GM18511 (cell line): ENCODE results near the gene CENPP.

ENCODE experiments used
- ATAC-seq: cut with Tn5 transposase; IDR thresholded peaks from one replicate; pipeline ENCODE4 v1.9.1; 2021; ENCODE audit warnings: mild to moderate bottlenecking, moderate library complexity; ENCODE audit not compliant: unreplicated experiment

CENPP gene

GRCh38 chr9:92414566-92414965, 88.8 kb downstream of the CENPP start:
- no peak for ATAC-seq

GRCh38 chr9:92422611-92423338, 97.0 kb downstream of the CENPP start:
- no peak for ATAC-seq

DNA sequence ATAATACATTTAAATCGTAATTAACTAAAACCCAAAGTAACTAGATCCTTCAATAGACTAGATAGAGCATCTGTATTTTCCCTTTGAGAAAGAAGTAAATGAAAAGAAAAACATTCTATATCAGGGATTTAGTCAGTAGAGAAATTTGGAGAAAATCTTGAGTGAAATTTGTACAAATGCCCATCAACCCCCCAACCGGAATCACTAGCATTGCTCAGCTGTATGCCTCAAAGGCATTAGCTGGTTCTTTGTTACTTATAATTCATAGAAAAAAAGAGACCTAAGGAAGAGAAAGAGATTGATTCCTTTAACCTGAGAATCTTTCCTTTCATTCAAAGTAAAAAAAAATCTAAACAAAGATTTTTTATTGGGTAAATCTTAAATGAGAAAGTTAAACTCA, 97.9 kb downstream of the CENPP start:
- no peak for ATAC-seq

DNA sequence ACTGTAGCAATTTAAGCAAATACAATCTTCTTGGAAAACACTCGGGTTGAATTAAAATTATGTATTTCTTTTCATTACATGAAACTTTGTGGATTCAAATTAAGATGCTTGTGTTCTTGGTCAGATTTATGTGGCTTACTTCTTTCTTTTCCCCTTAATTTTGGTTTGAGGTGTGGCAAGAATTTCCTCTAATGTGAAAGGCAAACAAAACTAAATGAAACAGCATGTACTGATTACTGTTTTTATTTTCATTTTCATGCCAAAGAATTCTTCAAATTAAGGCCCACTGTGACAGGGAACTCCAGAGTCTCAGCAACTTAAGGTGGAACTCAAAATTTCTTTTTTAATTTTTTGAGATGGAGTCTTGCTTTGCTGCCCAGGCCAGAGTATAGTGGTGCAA, 98.6 kb downstream of the CENPP start, which contains the start of gene OMD:
TSS of gene OMD (minus strand) at position 132 of the 400 bp plus-strand sequence. CDS start 6,913 bp downstream, outside the sequence.
- no peak for ATAC-seq

DNA sequence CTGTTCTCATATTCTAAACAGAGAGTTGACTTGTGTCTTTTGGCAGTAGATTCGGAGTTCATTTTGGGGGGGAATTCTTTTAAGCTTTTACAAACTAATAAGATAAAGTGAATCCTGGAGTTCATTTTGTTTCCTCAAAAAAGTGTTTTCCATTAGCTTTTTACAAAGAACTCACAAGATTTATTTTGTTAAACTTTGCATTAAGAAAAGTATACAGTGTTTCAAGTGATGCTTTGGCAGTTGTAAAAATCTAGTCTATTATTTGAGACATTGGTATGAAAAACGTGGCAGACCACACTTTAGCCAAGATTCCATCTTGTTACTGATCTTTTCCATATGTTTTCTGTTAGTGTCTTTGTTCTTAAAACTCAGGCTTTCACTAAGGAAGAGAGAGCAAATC, 99.7 kb downstream of the CENPP start:
- no peak for ATAC-seq

DNA sequence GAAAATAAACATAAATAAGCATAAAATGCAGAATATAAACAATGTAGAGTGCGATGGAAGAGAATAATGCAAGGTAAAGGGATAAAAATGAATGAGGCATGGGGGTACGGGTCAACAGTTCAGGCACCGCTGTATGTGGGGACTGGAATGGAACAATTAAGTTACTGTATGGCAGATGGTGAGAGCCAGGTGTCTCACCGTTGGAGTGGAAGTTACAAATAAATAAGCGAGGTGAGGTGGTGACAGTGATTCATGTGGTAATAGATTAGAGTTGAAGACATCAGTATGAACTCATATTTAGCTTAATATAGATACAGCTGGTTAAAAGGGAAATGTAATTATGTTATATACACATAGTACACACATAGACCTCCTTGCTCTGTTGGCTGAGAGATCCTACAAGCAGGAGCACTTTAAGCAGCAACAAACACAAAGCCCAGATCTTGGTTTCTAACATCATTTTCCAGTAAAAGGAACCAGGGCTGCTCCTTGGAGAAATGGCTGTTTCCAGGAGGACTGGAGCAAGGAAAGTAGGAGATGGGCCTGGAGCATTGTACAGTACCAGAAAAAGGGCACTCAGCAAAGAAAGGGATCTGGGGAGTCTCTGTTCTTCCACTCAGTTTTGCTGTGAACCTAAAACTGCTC, 100.9 kb downstream of the CENPP start:
- ATAC-seq: no peak

- no peak for ATAC-seq
Measured at GRCh38 chr9:92429836-92430235, 104.1 kb downstream of the CENPP start.

GRCh38 chr9:92432350-92432749, 106.6 kb downstream of the CENPP start:
- ATAC-seq: no peak

DNA sequence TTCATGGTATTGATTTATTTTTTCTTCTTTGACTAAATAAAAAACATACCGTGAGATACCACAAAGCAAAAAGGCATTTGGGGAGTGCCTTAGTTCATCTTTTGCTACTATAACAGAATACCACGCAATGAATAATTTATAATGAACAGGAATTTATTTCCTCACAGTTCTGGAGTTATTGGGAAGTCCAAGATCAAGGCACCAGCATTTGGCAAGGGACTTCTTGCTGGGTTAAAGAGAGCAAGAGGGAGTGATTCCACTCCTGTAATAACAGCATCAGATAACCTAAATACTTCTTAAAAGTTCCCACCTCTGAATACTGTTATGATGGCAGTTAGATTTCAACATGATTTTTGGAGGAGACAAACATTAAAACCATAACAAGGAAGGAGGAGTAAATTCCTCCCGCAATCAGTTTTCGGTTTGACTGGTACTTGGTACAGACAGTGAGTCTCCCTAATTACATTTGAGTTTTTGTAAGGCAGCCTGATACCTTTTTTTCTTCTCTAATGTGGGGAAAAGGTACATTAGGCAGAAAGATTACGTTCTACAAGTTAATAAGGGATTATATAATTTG, 107.3 kb downstream of the CENPP start:
- no peak for ATAC-seq

DNA sequence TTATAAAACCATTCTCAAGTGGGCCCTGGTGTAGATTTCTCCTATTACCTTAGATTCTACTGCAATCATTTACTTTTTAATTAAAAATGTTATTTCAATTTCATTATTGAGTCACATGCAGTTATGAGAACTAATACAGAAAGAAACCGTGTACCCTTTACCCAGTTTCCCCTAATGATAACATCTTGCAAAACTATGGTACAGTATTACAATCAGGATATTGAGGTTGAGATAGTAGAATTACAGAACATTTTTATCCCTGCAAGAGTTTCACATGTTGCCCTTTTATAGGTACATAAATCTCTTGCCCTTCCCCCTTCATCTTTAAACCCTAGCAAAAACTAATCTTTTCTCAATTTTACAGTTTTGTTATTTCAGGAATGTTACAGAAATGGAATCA, 109.5 kb downstream of the CENPP start:
- ATAC-seq: no peak

DNA sequence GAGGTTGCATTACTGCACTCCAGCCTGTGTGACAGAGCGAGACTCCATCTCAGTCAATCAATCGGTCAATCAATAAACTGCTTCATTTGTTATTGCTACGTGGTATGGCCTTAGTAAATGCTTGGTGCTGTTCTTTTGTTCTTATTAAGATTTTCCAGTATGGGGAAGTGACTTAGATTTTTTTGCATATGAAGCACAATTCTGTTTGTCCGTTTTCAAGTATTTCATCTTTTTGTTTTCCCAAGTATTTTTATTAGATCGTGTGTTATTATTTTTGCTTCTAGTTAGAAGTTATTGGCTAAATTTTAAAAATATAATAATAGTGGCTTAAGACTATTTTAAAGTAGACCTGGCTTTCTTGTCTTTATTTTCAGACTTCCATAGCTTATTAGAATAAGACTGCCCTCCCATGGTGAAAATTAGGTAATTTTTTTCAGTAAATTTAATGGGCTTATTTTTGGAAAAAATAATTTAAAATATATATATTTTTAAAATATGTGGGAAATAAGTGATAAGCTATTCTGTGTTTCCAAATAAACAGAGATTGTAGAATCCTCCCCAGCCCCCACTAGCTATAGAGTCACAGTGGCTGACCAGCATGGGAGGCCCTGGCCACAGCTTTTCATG, 113.3 kb downstream of the CENPP start:
- no peak for ATAC-seq

DNA sequence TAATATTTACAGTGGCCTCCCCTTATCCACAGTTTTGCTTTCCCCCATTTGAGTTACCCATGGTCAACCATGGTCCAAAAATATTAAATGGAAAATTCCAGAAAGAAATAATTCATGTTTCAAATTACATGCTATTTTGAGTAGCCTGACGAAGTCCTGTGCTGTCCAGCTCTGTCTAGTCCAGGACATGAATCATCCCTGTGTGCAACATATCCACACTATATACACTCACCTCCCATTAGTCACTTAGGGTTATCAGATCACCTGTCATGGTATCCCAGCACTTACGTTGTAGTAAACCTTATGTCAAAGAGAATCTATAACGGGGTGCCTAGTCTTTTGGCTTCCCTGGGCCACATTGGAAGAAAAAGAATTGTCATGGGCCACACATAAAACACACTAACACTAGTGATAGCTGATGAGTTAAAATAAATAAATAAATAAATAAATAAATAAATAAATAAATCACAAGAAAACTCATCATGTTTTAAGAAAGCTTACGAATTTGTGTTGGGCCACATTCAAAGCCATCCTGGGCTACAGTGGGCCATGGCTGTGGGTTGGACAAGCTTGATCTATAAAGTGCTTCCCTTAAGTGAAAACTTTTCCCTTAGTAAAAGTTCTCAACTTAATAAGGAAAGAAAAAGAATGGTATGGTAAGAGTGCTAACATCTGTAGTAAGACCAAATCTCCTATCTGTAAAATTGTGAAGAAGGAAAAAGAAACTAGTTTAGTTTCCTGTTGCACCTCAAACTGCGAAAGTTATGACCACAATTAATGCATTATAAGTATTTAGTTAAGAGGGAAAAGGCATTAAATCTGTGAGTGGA, 114.4 kb downstream of the CENPP start:
- ATAC-seq: no peak

GRCh38 chr9:92440751-92441046, 114.9 kb downstream of the CENPP start:
- ATAC-seq: peak; percentile 45

DNA sequence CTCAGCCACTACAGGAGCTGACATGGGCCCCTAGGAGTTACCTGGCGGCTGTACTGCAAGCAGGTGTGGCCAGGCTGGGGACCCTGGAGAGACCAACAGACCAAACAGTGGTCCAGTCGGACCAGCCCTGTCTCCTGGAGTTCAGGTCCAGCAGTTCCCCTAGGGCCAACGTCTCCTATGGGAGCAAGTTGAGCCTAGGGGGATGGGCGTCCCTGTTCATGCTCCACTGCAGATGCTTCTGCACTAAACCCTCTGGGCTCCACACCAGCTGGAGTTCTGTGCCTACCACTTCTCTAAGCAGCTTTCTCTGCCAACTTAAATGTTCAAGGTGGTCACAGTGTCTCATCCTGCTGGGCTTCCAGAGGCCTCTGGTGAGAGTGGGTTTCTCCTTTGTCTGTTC, 119.1 kb downstream of the CENPP start:
- ATAC-seq: no peak

DNA sequence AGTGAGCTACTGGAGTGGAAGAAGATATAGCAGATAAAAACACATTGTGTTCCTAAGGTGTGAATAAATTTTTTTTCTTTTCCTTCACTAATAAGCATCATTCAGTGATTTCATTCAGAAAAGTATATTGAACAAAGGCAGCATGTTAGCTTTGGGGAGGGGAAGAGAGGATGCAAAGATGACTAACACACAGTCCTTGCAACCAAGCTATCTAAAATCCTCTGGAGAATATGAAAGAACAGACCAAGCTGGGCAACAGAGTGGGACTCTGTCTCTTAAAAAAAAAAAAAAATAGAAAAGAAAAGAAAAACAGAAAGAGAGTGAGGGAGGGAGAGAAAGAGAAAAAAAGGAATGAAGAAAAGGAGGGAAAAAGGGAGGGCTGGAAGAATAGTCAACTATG, 120.8 kb downstream of the CENPP start:
- ATAC-seq: no peak

- ATAC-seq: no peak
Measured at GRCh38 chr9:92455217-92455616, 129.5 kb downstream of the CENPP start.

GRCh38 chr9:92457576-92457975, 131.8 kb downstream of the CENPP start:
- ATAC-seq: no peak

DNA sequence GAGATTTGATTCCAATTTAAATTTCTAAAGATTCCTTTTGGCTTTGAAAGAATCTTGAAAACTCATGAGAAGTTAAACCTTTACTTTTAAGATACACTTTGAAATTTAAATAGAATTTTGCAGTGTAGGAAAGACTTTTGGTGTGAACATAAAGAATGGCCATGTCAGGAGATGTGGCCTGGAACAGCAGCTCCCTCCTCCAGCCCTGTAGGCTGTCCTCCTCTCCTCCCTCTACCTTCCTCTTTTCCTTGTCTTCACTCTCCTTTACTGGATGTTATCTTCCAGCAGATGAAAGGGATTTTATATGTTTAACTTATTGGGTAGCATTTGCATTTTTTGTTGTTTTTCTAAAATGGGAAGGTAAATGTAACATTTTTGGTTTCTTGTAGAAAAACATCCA, 137.6 kb downstream of the CENPP start:
- ATAC-seq: no peak

DNA sequence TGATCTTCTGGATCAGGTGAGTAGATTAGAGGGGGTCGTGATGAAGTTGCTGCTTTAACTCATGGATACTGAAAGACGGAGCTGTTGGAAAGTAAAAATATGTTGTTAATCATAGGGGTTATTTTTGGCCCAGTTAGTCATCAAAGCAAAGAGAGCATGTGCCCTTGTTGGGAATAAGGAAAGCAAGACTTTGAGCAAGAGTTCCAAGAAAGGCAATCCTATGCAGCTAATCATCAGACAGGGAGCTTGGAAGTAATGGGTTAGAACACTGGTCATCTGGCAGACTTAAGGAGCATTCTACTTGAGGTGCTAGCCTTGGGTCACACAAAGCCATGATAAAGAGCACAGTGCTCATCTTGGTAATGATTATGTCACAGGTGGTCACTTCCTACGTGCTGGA, 138.2 kb downstream of the CENPP start:
- no peak for ATAC-seq

DNA sequence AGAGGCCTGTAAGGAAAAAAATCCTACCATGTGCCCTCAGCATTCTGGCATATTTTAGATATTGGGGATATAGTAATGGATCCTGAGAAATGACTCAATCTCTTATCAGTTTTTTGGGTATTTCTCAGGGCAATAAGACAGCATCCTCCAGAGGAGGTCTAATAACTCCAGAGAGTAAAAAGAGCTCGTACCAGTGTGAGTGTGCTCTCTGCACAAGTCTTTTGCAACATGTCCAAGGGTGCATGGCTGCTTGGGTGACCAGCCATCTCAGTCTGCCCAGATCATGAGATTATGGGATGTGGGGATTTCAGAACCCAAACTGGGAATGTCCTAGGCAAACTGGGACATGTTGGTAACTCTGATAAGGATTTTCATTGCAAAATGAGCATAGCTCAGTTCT, 141.3 kb downstream of the CENPP start:
- ATAC-seq: no peak

DNA sequence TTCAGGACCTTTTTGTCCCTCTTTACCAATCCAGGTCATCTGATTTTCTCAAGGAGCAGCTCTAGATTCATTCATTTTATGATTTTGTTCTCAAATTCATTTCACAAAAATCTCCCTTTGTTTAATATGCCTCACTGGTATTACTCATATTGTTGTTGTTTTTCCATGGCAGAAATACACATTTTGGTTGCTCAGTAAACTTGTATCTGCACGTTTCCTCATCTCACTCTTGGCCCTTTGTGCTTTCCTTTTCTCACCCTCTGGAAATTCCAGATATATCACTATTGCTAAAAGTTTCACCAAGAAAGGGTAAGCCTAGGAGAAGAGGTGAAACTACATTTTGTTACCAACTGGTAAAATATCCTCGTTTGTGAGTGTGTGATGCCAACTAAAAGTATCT, 141.8 kb downstream of the CENPP start:
- no peak for ATAC-seq
